Fibroblast of villous mesenchyme (primary cell): ENCODE data around the gene BNC2. TPM values are rescaled to one million over a fixed set of nuclear protein-coding genes. Genes with fewer than 3 reads are reported as not detected.
"Not testable (repeated sequence)": the region's sequence is repeated elsewhere in the genome, so short reads cannot be mapped to it uniquely, and the experiment has no call there.

Experiments
- DNase-seq: peaks from one replicate; pipeline ENCODE4 v3.0.0-alpha.2; 2010; ENCODE audit warnings: low read depth
- H3K4me3 ChIP-seq: 2 replicates; pipeline ENCODE4 v1.5.1; 2011; ENCODE audit warnings: low read depth, mild to moderate bottlenecking, low read length
- CTCF ChIP-seq: IDR thresholded peaks from 2 replicates; pipeline ENCODE4 v1.5.1; 2012; ENCODE audit warnings: low read depth, mild to moderate bottlenecking, low read length; ENCODE audit not compliant: insufficient read depth
- total RNA-seq: library from RNA; depleted of rRNA; stranded (reverse); fragments of >200 nt; gene quantifications from 2 replicates; pipeline ENCODE4 v1.2.3, GENCODE V29; 2012

Gene BNC2
- total RNA-seq, 1 donor: 33.7 TPM

GRCh38 chr9:16441791-16442190, 428.7 kb downstream of the BNC2 start:
- no peak overlapping the region for H3K4me3 ChIP-seq
- DNase-seq: no peak
- TF ChIP-seq CTCF: no peak

- not testable (repeated sequence) for DNase-seq, H3K4me3 ChIP-seq
Measured at GRCh38 chr9:16438831-16439230, 431.6 kb downstream of the BNC2 start.

DNA sequence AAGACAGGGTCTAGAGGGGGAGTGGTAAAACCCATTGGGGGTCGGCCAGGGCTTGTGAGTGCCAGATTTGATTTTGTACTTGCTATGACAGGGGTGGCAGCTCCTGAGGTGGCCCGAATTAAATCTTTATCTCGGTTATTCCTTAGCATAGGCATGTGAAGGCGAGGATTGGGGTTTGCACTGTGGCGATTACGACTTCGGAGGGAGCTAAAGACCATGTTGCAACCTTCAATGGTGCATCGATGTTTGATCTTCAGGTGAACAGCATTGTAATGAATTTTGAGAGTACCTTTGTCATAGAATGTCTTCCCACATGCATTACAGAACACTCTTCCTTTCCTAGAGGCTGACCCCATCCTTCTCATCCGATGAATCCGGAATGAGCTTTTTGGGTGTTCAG, 433.9 kb downstream of the BNC2 start:
- no peak overlapping the region for H3K4me3 ChIP-seq
- DNase-seq: no peak
- TF ChIP-seq CTCF: no peak

DNA sequence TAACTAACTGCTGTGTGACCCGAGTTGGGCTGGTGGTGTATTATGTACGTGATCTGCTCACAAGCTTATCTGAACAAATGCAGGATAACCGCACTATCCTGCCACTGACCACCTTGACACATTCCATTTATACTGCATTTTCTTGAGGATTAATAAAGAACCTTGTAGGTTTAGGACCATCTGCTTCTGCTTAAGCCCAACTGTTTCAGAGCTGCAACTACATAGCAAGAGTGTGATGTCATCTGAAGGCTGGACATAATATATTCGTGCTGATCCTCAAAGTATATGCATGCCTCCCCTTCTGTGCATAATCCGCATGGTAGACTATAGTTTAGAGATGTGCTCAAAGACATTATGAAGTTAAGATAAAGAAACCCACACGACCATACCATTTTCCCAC, 435.9 kb downstream of the BNC2 start:
- DNase-seq: peak; percentile 83
- TF ChIP-seq CTCF: no peak
- no peak overlapping the region for H3K4me3 ChIP-seq

DNA sequence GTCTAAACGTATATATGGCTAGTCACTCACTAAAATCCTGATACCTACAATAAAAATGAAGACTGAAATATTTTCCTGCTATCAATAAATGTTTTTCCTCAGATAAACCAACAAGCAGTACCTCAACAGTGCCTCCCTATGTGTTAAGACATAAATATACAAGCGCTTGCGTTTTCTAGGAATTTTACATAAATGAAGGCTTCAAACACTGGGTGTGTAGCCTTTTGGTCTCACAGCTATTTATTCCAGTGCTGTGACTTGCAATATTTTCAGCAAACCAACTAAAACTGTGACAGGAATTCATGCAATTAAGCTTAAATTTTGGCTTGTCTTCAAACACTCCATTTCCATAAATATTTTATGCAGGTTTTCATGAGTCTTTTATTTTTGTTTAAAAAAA, 437.0 kb downstream of the BNC2 start:
- DNase-seq: no peak
- TF ChIP-seq CTCF: no peak
- H3K4me3 ChIP-seq: no peak overlapping the region

DNA sequence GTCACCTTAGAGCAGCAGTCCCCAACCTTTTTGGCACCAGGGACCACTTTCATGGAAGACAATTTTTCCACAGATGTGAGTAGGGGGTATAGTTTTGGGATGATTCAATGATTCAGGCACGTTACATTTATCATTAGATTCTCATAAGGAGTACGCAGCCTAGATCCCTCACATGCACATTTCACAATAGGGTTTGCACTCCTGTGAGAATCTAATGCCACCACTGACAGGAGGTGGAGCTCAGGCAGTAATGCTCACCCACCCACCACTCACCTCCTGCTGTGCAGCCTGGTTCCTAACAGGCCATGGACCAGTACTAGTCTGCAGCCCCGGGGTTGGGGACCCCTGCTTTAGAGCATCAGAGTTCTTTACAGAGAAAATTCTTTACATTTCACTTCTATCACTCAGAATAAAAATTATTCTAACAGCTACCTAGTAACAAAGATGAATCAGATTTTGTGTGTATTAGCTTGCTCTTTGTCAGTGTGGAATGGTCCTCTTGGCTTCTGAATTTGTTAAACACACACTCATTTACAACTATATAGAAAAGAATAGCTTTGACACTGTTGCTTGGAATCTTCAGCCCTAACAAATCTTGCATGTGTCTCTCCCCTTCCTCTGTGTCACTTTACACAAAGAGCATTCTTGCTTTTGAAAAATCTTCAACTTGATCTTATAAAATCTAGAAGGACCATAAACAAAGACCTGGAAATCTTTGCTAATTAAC, 438.6 kb downstream of the BNC2 start:
- no peak overlapping the region for H3K4me3 ChIP-seq
- TF ChIP-seq CTCF: no peak
- DNase-seq: no peak

DNA sequence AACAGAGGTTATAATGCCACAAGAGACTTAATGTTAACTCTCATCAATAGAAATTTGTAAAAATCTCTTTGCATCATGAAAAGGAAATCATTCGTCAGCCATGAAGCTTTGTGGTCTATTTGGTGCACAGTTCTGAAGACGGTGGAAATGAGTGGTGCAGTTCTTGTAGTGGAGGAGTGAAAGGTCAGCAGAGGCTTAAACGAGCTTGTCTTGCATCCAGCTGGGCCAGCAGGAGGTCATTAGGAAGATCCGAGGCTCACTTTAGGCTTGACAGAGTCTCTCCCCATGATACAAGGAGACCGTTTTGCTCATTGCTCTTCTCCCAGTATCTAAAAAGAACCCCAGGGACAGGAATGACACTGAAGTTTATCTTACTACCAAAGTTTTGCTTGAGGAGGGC, 440.8 kb downstream of the BNC2 start:
- DNase-seq: no peak
- no peak for TF ChIP-seq CTCF
- no peak overlapping the region for H3K4me3 ChIP-seq
